Astrocyte (in vitro differentiated cells and primary cell): Measurements from ENCODE around the gene PRPS1L1. TPM values are rescaled to one million over a fixed set of nuclear protein-coding genes. Genes with fewer than 3 reads are reported as not detected.

Experiments
- DNase-seq: peaks from one replicate; pipeline ENCODE4 v3.0.0-alpha.2; 2010; ENCODE audit warnings: low read depth
- FAIRE-seq: peaks from 2 replicates; lab custom pipeline; 2011; peaks lifted over from hg19 to GRCh38; lab: Jason Lieb, UNC
- H2AFZ ChIP-seq: 2 replicates; pipeline ENCODE4 v1.6.0; 2012; ENCODE audit warnings: low read depth, low read length, inconsistent platforms
- H3K27ac ChIP-seq: 2 replicates; pipeline ENCODE4 v1.5.1; 2011; ENCODE audit warnings: low read depth, low read length, inconsistent platforms
- H3K27me3 ChIP-seq: 2 replicates; pipeline ENCODE4 v1.6.0; 2011; ENCODE audit warnings: low read length, inconsistent platforms; ENCODE audit not compliant: insufficient read depth
- H3K36me3 ChIP-seq: 2 replicates; pipeline ENCODE4 v1.5.1; 2011; ENCODE audit warnings: low read length, inconsistent platforms; ENCODE audit not compliant: insufficient read depth
- H3K4me1 ChIP-seq: 2 replicates; pipeline ENCODE4 v1.5.1; 2011; ENCODE audit warnings: low read length, inconsistent platforms; ENCODE audit not compliant: insufficient read depth
- H3K4me2 ChIP-seq: 2 replicates; pipeline ENCODE4 v1.6.0; 2012; ENCODE audit warnings: low read length, inconsistent platforms
- H3K4me3 ChIP-seq: 2 replicates; pipeline ENCODE4 v1.5.1; 2011; ENCODE audit warnings: low read depth, mild to moderate bottlenecking, low read length, inconsistent platforms; ENCODE audit not compliant: insufficient read depth
- H3K79me2 ChIP-seq: 2 replicates; pipeline ENCODE4 v1.6.0; 2012; ENCODE audit warnings: mild to moderate bottlenecking, low read length, inconsistent platforms; ENCODE audit not compliant: insufficient read depth
- H3K9ac ChIP-seq: 2 replicates; pipeline ENCODE4 v1.6.0; 2012; ENCODE audit warnings: mild to moderate bottlenecking, low read length, inconsistent platforms
- H3K9me3 ChIP-seq: 2 replicates; pipeline ENCODE4 v1.5.1; 2012; ENCODE audit warnings: low read depth, mild to moderate bottlenecking, low read length, inconsistent platforms; ENCODE audit not compliant: insufficient read depth
- H4K20me1 ChIP-seq: 2 replicates; pipeline ENCODE4 v1.6.0; 2012; ENCODE audit warnings: low read length, inconsistent platforms; ENCODE audit not compliant: insufficient read depth
- H3K27ac Mint-ChIP-seq: one replicate; pipeline ENCODE4 v1.8.0; 2021; ENCODE audit warnings: mild to moderate bottlenecking, mixed read lengths; ENCODE audit not compliant: unreplicated experiment
- H3K27me3 Mint-ChIP-seq: one replicate; pipeline ENCODE4 v1.8.0; 2021; ENCODE audit warnings: low read depth, mixed read lengths; ENCODE audit not compliant: unreplicated experiment
- H3K36me3 Mint-ChIP-seq: one replicate; pipeline ENCODE4 v1.8.0; 2021; ENCODE audit warnings: low read depth, mixed read lengths; ENCODE audit not compliant: unreplicated experiment
- H3K4me1 Mint-ChIP-seq: one replicate; pipeline ENCODE4 v1.8.0; 2021; ENCODE audit warnings: low read depth, mixed read lengths; ENCODE audit not compliant: unreplicated experiment
- H3K4me3 Mint-ChIP-seq: one replicate; pipeline ENCODE4 v1.8.0; 2021; ENCODE audit warnings: mild to moderate bottlenecking, moderate library complexity, mixed read lengths; ENCODE audit not compliant: unreplicated experiment
- H3K9me3 Mint-ChIP-seq: one replicate; pipeline ENCODE4 v1.8.0; 2021; ENCODE audit warnings: mild to moderate bottlenecking, mixed read lengths; ENCODE audit not compliant: unreplicated experiment
- EZH2 ChIP-seq: IDR thresholded peaks from 2 replicates; pipeline ENCODE4 v1.6.1; 2012; ENCODE audit warnings: mild to moderate bottlenecking, low read length, inconsistent platforms; ENCODE audit not compliant: insufficient read depth
- total RNA-seq: library from RNA; stranded (reverse); gene quantifications from 2 replicates; pipeline ENCODE4 v1.2.1, GENCODE V29; 2021
- TF ChIP-seq, protein P1 (sequence below): IDR thresholded peaks from 2 replicates; pipeline ENCODE4 v1.5.1; 2011; ENCODE audit warnings: low read depth, mild to moderate bottlenecking, inconsistent platforms, low read length, moderate library complexity; ENCODE audit not compliant: insufficient read depth

Gene PRPS1L1
- total RNA-seq, 1 donor from 2014 or later: not detected

DNA sequence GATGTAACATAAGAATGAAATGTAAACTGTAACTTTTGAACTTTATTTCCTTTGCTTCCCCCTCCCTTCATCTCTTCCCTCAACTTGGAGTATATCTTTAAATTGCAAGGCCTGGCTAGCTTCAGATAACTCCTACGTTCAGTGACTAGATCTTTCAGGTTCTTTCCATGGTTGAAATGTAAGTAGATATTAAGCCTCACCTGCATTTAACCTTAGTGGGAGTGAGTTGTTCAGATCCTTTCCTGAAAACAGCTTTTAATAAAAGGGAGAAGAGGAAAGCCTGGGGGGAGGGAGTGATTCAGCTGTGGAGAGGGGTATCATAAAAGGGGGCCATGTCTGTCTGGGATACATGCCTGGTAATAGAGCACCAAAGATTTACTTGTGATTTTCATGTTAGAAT is 19.0 kb upstream of the PRPS1L1 start:
- FAIRE-seq (no peak), DNase-seq (no peak)
- Histone ChIP-seq H3K9ac (no peak overlapping the region), H2AFZ (no peak overlapping the region), H3K36me3 (no peaks in the 10 kb centered on the region), H3K9me3 (no peaks in the 10 kb centered on the region), H3K4me1 (no peaks in the 10 kb centered on the region), H4K20me1 (no peaks in the 10 kb centered on the region), H3K4me3 (no peak overlapping the region), H3K79me2 (no peaks in the 10 kb centered on the region), H3K27ac (no peak overlapping the region), H3K27me3 (no peaks in the 10 kb centered on the region), H3K4me2 (no peak overlapping the region)
- H3K4me3 Mint-ChIP-seq: no peak overlapping the region
- H3K4me1 Mint-ChIP-seq: no peaks in the 10 kb centered on the region
- H3K36me3 Mint-ChIP-seq: no peaks in the 10 kb centered on the region
- H3K27ac Mint-ChIP-seq: no peak overlapping the region
- TF ChIP-seq EZH2: no peak
- TF ChIP-seq, protein P1, sequence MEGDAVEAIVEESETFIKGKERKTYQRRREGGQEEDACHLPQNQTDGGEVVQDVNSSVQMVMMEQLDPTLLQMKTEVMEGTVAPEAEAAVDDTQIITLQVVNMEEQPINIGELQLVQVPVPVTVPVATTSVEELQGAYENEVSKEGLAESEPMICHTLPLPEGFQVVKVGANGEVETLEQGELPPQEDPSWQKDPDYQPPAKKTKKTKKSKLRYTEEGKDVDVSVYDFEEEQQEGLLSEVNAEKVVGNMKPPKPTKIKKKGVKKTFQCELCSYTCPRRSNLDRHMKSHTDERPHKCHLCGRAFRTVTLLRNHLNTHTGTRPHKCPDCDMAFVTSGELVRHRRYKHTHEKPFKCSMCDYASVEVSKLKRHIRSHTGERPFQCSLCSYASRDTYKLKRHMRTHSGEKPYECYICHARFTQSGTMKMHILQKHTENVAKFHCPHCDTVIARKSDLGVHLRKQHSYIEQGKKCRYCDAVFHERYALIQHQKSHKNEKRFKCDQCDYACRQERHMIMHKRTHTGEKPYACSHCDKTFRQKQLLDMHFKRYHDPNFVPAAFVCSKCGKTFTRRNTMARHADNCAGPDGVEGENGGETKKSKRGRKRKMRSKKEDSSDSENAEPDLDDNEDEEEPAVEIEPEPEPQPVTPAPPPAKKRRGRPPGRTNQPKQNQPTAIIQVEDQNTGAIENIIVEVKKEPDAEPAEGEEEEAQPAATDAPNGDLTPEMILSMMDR: no peak
- peaks cover 5% of the 10 kb centered on the region for H3K9me3 Mint-ChIP-seq
- peaks cover 3% of the 10 kb centered on the region for H3K27me3 Mint-ChIP-seq

DNA sequence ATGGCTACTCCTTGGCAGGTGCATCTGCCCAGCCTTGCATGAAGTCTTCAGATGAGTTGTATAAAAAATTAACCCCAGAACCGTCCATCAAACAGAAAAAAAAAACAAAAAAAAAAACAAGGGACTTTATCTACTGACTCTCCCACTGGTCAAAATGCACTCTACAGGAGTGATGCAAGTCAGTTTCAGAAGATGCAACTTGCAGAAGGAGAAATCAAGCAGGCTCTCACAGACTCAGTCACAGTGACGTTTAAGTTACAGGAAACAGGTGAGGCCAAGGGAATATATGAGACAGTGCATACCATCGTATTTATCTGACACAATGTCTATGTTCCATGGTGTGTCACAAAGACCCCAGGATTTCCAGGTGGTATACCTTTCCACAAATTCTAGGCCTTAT is 17.5 kb upstream of the PRPS1L1 start:
- Histone ChIP-seq H3K36me3 (no peaks in the 10 kb centered on the region), H3K9me3 (no peaks in the 10 kb centered on the region), H3K4me3 (no peak overlapping the region), H3K9ac (no peak overlapping the region), H3K4me1 (peaks cover 6% of the 10 kb centered on the region), H3K4me2 (no peak overlapping the region), H3K27ac (no peak overlapping the region), H3K27me3 (no peaks in the 10 kb centered on the region), H2AFZ (no peak overlapping the region), H3K79me2 (no peaks in the 10 kb centered on the region), H4K20me1 (no peaks in the 10 kb centered on the region)
- Mint-ChIP-seq H3K4me1 (peaks cover 4% of the 10 kb centered on the region), H3K4me3 (no peak overlapping the region), H3K9me3 (peaks cover 5% of the 10 kb centered on the region), H3K27me3 (no peaks in the 10 kb centered on the region), H3K27ac (no peak overlapping the region), H3K36me3 (no peaks in the 10 kb centered on the region)
- TF ChIP-seq, protein P1: no peak
- no peak for TF ChIP-seq EZH2
- FAIRE-seq (no peak), DNase-seq (no peak)

DNA sequence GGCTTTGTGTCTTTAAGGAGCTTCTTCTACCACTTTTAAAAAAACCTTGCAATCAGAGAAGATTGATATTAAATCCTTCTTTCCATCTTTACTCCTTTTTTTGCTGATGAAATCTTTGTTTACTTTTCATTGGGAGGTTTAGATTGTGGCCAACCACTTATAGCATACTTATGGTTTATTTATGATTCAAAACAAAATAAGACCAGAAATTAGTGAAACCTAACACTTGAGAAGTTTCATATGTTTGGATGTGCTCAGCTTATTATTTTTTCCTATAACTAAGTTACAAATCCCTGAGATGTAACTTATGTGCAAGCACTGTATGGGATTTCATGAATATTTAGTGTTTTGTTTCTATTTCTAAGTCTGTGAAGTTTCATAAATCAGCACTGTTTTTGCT is 13.5 kb upstream of the PRPS1L1 start:
- Histone ChIP-seq H2AFZ (no peak overlapping the region), H3K4me2 (no peak overlapping the region), H3K9ac (no peak overlapping the region), H3K9me3 (no peaks in the 10 kb centered on the region), H3K36me3 (no peaks in the 10 kb centered on the region), H3K79me2 (no peaks in the 10 kb centered on the region), H3K4me3 (no peak overlapping the region), H3K27ac (peak overlapping the region; percentile 77), H4K20me1 (no peaks in the 10 kb centered on the region), H3K4me1 (peaks cover 12% of the 10 kb centered on the region), H3K27me3 (no peaks in the 10 kb centered on the region)
- Mint-ChIP-seq H3K9me3 (peaks cover 5% of the 10 kb centered on the region), H3K27me3 (no peaks in the 10 kb centered on the region), H3K4me1 (peaks cover 7% of the 10 kb centered on the region), H3K27ac (no peak overlapping the region), H3K36me3 (no peaks in the 10 kb centered on the region), H3K4me3 (no peak overlapping the region)
- peak; percentile 43 for FAIRE-seq
- no peak for DNase-seq
- no peak for TF ChIP-seq EZH2
- TF ChIP-seq, protein P1: no peak
